ENCODE results near the gene MAPK7. TPM values are rescaled to one million over a fixed set of nuclear protein-coding genes. Genes with fewer than 3 reads are reported as not detected.

The MAPK7 gene
- total RNA-seq, 1 donor from 2014 or later: 25.1 TPM

DNA sequence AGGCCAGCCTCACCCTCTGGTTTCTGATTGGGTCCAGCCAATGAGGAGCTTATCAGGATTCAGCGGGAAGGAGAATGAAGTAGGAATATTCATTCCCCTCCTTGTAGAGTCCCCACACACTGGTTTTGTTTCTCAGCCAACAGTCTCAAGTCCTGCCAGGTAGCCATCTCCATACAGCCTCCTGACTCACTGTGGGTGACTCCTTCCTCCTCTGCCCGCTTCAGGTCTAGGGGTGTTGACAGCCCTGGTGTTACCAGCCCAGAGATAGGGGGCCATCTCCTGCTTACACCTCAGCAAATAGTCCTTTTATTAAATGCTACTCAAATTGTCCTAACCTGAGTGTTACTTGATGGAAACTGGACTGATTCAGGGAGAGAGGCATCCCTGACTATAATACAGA lies 12.7 kb downstream of the MAPK7 start:
- FAIRE-seq: no peak
- no peak overlapping the region for H3K4me3 Mint-ChIP-seq (ENCODE audit: unreplicated experiment)
- Histone ChIP-seq H3K27me3 (ENCODE audit: insufficient read depth, low read length) (peaks cover 2% of the 10 kb centered on the region), H3K9me3 (ENCODE audit: insufficient read depth, low read depth, low read length) (no peaks in the 10 kb centered on the region), H3K4me3 (ENCODE audit: insufficient read depth, low read depth, low read length) (no peak overlapping the region), H2AFZ (ENCODE audit: low read depth, low read length) (no peak overlapping the region), H3K36me3 (ENCODE audit: insufficient read depth, low read length) (no peaks in the 10 kb centered on the region), H4K20me1 (ENCODE audit: insufficient read depth, low read length) (peaks cover 4% of the 10 kb centered on the region), H3K4me1 (ENCODE audit: insufficient read depth, low read length) (peaks cover 20% of the 10 kb centered on the region), H3K4me2 (ENCODE audit: low read length) (no peak overlapping the region), H3K27ac (ENCODE audit: low read depth, low read length) (no peak overlapping the region), H3K79me2 (ENCODE audit: insufficient read depth, low read length) (no peaks in the 10 kb centered on the region), H3K9ac (ENCODE audit: low read length) (no peak overlapping the region)
- peaks cover 18% of the 10 kb centered on the region for H3K4me1 Mint-ChIP-seq (ENCODE audit: low read depth, unreplicated experiment)
- peaks cover 8% of the 10 kb centered on the region for H3K27me3 Mint-ChIP-seq (ENCODE audit: low read depth, unreplicated experiment)
- no peaks in the 10 kb centered on the region for H3K9me3 Mint-ChIP-seq (ENCODE audit: unreplicated experiment)
- DNase-seq (ENCODE audit: low read depth): no peak
- H3K27ac Mint-ChIP-seq (ENCODE audit: unreplicated experiment): no peak overlapping the region
- TF ChIP-seq, protein P1, sequence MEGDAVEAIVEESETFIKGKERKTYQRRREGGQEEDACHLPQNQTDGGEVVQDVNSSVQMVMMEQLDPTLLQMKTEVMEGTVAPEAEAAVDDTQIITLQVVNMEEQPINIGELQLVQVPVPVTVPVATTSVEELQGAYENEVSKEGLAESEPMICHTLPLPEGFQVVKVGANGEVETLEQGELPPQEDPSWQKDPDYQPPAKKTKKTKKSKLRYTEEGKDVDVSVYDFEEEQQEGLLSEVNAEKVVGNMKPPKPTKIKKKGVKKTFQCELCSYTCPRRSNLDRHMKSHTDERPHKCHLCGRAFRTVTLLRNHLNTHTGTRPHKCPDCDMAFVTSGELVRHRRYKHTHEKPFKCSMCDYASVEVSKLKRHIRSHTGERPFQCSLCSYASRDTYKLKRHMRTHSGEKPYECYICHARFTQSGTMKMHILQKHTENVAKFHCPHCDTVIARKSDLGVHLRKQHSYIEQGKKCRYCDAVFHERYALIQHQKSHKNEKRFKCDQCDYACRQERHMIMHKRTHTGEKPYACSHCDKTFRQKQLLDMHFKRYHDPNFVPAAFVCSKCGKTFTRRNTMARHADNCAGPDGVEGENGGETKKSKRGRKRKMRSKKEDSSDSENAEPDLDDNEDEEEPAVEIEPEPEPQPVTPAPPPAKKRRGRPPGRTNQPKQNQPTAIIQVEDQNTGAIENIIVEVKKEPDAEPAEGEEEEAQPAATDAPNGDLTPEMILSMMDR (IDR thresholded peaks at IDR 0.05; ENCODE audit: insufficient read depth, low read depth, low read length): no peak
- no peak for TF ChIP-seq EZH2 (IDR thresholded peaks at IDR 0.05; ENCODE audit: insufficient read depth, low read length)
- no peaks in the 10 kb centered on the region for H3K36me3 Mint-ChIP-seq (ENCODE audit: low read depth, unreplicated experiment)

- Mint-ChIP-seq H3K27ac (ENCODE audit: unreplicated experiment) (no peak overlapping the region), H3K4me3 (ENCODE audit: unreplicated experiment) (no peak overlapping the region), H3K4me1 (ENCODE audit: low read depth, unreplicated experiment) (peaks cover 13% of the 10 kb centered on the region), H3K36me3 (ENCODE audit: low read depth, unreplicated experiment) (no peaks in the 10 kb centered on the region), H3K27me3 (ENCODE audit: low read depth, unreplicated experiment) (peaks cover 8% of the 10 kb centered on the region), H3K9me3 (ENCODE audit: unreplicated experiment) (no peaks in the 10 kb centered on the region)
- Histone ChIP-seq H3K36me3 (ENCODE audit: insufficient read depth, low read length) (no peaks in the 10 kb centered on the region), H3K9ac (ENCODE audit: low read length) (no peak overlapping the region), H3K4me3 (ENCODE audit: insufficient read depth, low read depth, low read length) (no peak overlapping the region), H4K20me1 (ENCODE audit: insufficient read depth, low read length) (no peaks in the 10 kb centered on the region), H3K4me2 (ENCODE audit: low read length) (no peak overlapping the region), H2AFZ (ENCODE audit: low read depth, low read length) (no peak overlapping the region), H3K4me1 (ENCODE audit: insufficient read depth, low read length) (peaks cover 16% of the 10 kb centered on the region), H3K79me2 (ENCODE audit: insufficient read depth, low read length) (no peaks in the 10 kb centered on the region), H3K9me3 (ENCODE audit: insufficient read depth, low read depth, low read length) (no peaks in the 10 kb centered on the region), H3K27me3 (ENCODE audit: insufficient read depth, low read length) (peaks cover 2% of the 10 kb centered on the region), H3K27ac (ENCODE audit: low read depth, low read length) (no peak overlapping the region)
- TF ChIP-seq EZH2 (IDR thresholded peaks at IDR 0.05; ENCODE audit: insufficient read depth, low read length): no peak
- TF ChIP-seq, protein P1 (IDR thresholded peaks at IDR 0.05; ENCODE audit: insufficient read depth, low read depth, low read length): no peak
- FAIRE-seq (no peak), DNase-seq (ENCODE audit: low read depth) (no peak)
These were observed 13.1 kb downstream of the MAPK7 start for GRCh38 chr17:19391432-19391831.

GRCh38 chr17:19392303-19392702 lies 14.0 kb downstream of the MAPK7 start:
- TF ChIP-seq, protein P1 (IDR thresholded peaks at IDR 0.05; ENCODE audit: insufficient read depth, low read depth, low read length): no peak
- no peak for TF ChIP-seq EZH2 (IDR thresholded peaks at IDR 0.05; ENCODE audit: insufficient read depth, low read length)
- DNase-seq (ENCODE audit: low read depth): no peak
- Histone ChIP-seq H3K9me3 (ENCODE audit: insufficient read depth, low read depth, low read length) (no peaks in the 10 kb centered on the region), H3K9ac (ENCODE audit: low read length) (no peak overlapping the region), H3K4me2 (ENCODE audit: low read length) (no peak overlapping the region), H2AFZ (ENCODE audit: low read depth, low read length) (no peak overlapping the region), H3K4me3 (ENCODE audit: insufficient read depth, low read depth, low read length) (no peak overlapping the region), H3K27me3 (ENCODE audit: insufficient read depth, low read length) (peaks cover 2% of the 10 kb centered on the region), H3K27ac (ENCODE audit: low read depth, low read length) (no peak overlapping the region), H3K36me3 (ENCODE audit: insufficient read depth, low read length) (no peaks in the 10 kb centered on the region), H4K20me1 (ENCODE audit: insufficient read depth, low read length) (no peaks in the 10 kb centered on the region), H3K79me2 (ENCODE audit: insufficient read depth, low read length) (no peaks in the 10 kb centered on the region), H3K4me1 (ENCODE audit: insufficient read depth, low read length) (peaks cover 8% of the 10 kb centered on the region)
- no peak for FAIRE-seq
- Mint-ChIP-seq H3K36me3 (ENCODE audit: low read depth, unreplicated experiment) (no peaks in the 10 kb centered on the region), H3K9me3 (ENCODE audit: unreplicated experiment) (no peaks in the 10 kb centered on the region), H3K4me3 (ENCODE audit: unreplicated experiment) (no peak overlapping the region), H3K4me1 (ENCODE audit: low read depth, unreplicated experiment) (peaks cover 9% of the 10 kb centered on the region), H3K27me3 (ENCODE audit: low read depth, unreplicated experiment) (peaks cover 8% of the 10 kb centered on the region), H3K27ac (ENCODE audit: unreplicated experiment) (no peak overlapping the region)
